Activated naive CD4-positive, alpha-beta T cell treated with anti-CD3 and anti-CD28 coated beads, Interleukin-2, amount 50 U/mL, for 72 hours (primary cell): ENCODE results near the gene AXDND1. TPM values are rescaled to one million over a fixed set of nuclear protein-coding genes. Genes with fewer than 3 reads are reported as not detected.

Experiments
- ATAC-seq, 2 donors: fragments of 150-1000 bp; cut with Tn5 transposase; 2 replicates each; pipeline ENCODE4 v1.10.0; 2021; ENCODE audit warnings: mild to moderate bottlenecking in 2 of 2, moderate library complexity in 2 of 2
- DNase-seq, 2 donors: peaks; one replicate each; pipeline ENCODE4 v3.0.0; 2021 to 2022; ENCODE audit warnings: low spot score in 2 of 2
- H3K27ac Mint-ChIP-seq, 2 donors: one replicate each; pipeline ENCODE4 v1.8.0; 2022; ENCODE audit warnings: mild to moderate bottlenecking in 2 of 2, mixed read lengths in 2 of 2
- H3K36me3 Mint-ChIP-seq, 2 donors: one replicate each; pipeline ENCODE4 v1.8.0; 2022; ENCODE audit warnings: mixed read lengths in 2 of 2
- H3K9me3 Mint-ChIP-seq, 2 donors: one replicate each; pipeline ENCODE4 v1.8.0; 2022; ENCODE audit warnings: mixed read lengths in 2 of 2
- total RNA-seq, 2 donors: library from RNA; stranded (reverse); gene quantifications; one replicate each; pipeline ENCODE4 v1.2.3, GENCODE V29; 2022

Gene AXDND1
- total RNA-seq, 2 donors from 2014 or later: 0.36 to 1.1 TPM

GRCh38 chr1:179576509-179576908 is 210.7 kb downstream of the AXDND1 start:
- peak overlapping the region in 1 of 2 donors; percentile 52 for H3K27ac Mint-ChIP-seq
- DNase-seq (no peak), ATAC-seq (no peak)
- H3K9me3 Mint-ChIP-seq: no peaks in the 10 kb centered on the region
- peaks cover 0 to 9% of the 10 kb centered on the region in 2 donors for H3K36me3 Mint-ChIP-seq

DNA sequence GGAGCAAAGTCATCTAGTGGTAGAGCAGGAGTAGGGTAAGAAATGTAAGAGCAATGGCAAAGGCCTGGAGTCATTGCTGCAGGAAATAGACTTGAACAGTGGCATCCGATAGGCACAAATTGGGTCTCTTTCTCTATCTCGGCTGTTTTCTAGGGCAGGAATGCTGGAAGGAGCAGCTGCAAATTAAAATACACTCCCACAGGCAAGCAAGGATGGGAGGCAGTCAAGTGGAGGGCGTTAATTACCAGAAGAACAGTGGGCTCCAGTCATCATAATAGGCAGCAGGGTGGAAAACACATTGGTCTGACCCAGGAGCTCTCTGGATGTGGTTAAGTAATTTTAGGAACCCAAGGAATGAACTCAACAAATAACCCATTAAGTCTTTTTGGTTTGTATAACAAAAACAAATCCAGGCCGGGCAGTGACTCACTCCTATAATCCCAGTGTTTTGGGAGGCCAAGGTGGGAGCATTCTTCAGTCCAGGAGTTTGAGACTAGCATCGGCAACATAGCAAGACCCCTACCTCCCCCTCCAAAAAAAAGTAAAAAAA is 218.1 kb downstream of the AXDND1 start:
- H3K36me3 Mint-ChIP-seq: peaks cover 0 to 5% of the 10 kb centered on the region in 2 donors
- ATAC-seq: no peak
- no peaks in the 10 kb centered on the region for H3K9me3 Mint-ChIP-seq

DNA sequence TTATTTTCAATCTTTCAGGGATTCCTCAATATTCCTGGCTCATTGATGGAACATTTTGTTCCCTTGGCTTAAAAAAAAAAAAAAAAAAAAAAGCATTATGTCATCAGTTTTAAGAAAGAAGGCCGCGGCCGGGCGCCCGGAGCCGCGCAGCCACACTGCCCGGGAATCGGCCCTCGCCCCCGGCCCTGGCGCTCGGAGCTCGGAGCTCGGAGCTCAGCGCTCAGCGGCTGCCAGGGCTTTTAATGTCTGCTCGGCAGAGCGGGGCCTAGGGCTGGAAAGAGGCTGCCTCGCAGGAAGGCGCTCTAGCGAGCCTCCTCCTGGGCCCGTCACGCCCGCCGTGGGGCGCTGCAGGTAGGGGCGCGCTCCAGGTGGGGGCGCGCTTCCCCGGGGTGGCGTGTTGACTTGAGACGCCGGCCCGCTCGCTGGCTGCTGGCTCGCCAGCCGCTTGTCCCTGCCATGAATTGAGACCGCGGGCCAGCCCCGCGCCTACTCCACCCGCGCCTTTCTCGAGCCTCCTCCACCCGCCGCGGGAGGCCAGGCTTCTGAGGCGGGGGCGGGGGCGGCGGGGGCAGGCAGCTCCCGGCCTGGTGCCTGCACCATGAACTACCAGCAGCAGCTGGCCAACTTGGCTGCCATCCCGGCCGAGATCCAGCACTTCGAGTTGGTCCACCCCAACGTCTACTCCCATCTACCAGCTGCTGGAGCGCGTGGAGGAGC is 220.5 kb downstream of the AXDND1 start:
- peak in 1 of 2 donors; percentile 78 for ATAC-seq
- H3K9me3 Mint-ChIP-seq: no peaks in the 10 kb centered on the region

More for the DNA sequence above, 218.1 kb downstream of the AXDND1 start:
- no peak overlapping the region for H3K27ac Mint-ChIP-seq
- DNase-seq: no peak

DNA sequence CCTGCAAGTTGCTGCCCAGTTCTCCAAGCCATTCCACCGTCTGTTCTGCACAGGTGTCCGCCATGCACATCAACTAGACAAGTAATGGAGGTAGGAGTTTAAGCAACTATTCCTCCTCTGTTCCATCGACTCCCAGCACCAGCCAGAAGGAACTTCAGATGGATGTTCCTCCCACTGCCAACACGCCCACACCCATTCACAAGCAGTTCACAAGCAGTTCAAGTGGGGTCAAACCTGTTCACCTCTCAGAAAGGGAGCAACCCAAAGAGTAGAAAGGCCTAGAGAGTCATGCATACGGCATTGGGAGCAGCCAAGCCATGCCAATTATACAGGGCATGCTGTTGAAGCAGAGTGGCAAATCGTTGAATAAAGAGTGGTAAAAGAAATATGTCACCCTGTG is 221.6 kb downstream of the AXDND1 start:
- no peak for DNase-seq
- ATAC-seq: no peak
- Mint-ChIP-seq H3K9me3 (no peaks in the 10 kb centered on the region), H3K36me3 (peaks cover 0 to 5% of the 10 kb centered on the region in 2 donors), H3K27ac (no peak overlapping the region)

More for the DNA sequence above, 220.5 kb downstream of the AXDND1 start:
- DNase-seq: peak in 1 of 2 donors; percentile 31
- Mint-ChIP-seq H3K36me3 (peaks cover 0 to 5% of the 10 kb centered on the region in 2 donors), H3K27ac (no peak overlapping the region)

DNA sequence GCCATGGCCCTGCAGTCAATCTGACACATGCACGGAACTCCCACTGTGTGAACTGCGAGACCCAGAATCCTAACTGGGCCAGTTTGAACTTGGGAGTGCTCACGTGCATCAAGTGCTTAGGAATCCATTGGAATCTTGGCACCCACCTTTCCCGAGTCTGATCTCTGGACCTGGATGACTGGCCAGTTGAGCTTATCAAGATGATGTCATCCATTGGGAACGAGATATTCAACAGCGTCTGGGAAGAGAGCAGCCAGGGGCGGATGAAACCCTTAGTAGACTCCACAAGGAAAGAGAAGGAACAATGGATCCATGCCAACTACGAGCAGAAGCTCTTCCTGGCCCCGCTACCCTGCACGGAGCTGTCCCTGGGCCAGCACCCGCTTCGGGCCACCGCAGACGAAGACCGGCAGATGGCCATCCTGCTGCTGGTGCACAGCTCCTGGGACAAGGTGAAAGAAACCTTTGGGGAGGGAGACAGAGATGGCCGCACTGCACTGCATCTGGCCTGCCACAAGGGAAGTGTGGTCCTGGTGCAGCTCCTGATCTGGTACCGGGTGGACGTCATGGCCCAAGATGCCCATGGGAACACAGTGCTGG is 222.8 kb downstream of the AXDND1 start:
- no peak for ATAC-seq
- Mint-ChIP-seq H3K36me3 (peaks cover 0 to 5% of the 10 kb centered on the region in 2 donors), H3K9me3 (no peaks in the 10 kb centered on the region), H3K27ac (no peak overlapping the region)
- no peak for DNase-seq

- no peak for DNase-seq
- ATAC-seq: no peak
- peaks cover 0 to 5% of the 10 kb centered on the region in 2 donors for H3K36me3 Mint-ChIP-seq
Observed at GRCh38 chr1:179589509-179589908, 223.7 kb downstream of the AXDND1 start.

DNA sequence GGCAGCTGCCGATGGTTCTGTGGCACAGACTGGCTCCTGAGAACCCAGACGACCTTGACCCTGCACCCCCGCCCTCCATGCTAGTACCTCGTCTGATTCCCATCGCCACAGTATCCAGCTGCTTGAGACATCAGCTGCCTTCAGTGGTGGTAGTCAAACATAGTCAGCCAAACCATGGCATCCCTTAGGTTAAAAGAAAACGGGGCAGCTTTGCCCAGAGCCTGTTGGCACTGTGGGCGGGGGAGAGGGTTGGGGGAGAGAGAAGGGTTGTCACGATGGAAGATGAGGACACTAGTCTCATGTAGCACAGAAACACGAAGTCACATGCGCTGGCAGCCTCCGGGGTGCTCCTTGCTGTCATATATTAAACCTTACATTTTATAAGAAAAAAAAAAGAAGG is 224.9 kb downstream of the AXDND1 start:
- ATAC-seq: no peak
- Mint-ChIP-seq H3K36me3 (no peaks in the 10 kb centered on the region), H3K9me3 (no peaks in the 10 kb centered on the region)

More at GRCh38 chr1:179589509-179589908, 223.7 kb downstream of the AXDND1 start:
- H3K9me3 Mint-ChIP-seq: no peaks in the 10 kb centered on the region
- no peak overlapping the region for H3K27ac Mint-ChIP-seq

DNA sequence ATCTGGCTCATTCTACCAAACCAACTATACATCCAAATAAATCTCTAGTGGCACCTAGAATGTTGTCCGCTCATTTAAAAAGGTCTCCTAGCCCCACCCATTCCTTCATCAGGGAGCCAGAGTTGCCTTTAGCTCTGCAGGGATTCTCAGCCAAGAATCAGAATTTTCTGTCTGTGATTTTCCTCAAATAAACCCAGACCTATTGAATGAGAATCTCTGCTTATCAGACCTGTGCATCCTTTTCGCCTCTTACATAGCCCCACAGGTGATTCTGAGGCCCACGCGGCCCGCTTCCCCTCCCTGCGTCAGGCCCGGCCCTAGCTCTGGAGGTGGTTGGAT is 225.5 kb downstream of the AXDND1 start:
- no peaks in the 10 kb centered on the region for H3K36me3 Mint-ChIP-seq
- H3K27ac Mint-ChIP-seq: no peak overlapping the region
- ATAC-seq (no peak), DNase-seq (no peak)
- no peaks in the 10 kb centered on the region for H3K9me3 Mint-ChIP-seq

More for the DNA sequence above, 224.9 kb downstream of the AXDND1 start:
- no peak overlapping the region for H3K27ac Mint-ChIP-seq
- no peak for DNase-seq

GRCh38 chr1:179591592-179592580 is 226.1 kb downstream of the AXDND1 start, which contains the start of gene TDRD5:
TSS of gene TDRD5 (plus strand) at chr1:179591832. CDS start at chr1:179592616, 784 bp downstream.
- Mint-ChIP-seq H3K36me3 (no peaks in the 10 kb centered on the region), H3K27ac (no peak within 1 kb of the TSS), H3K9me3 (no peaks in the 10 kb centered on the region)
- DNase-seq (no peak), ATAC-seq (peak in 1 of 2 donors; percentile 34)

- ATAC-seq: no peak
- no peak overlapping the region for H3K27ac Mint-ChIP-seq
- H3K9me3 Mint-ChIP-seq: no peaks in the 10 kb centered on the region
Observed at GRCh38 chr1:179598631-179599030, 232.9 kb downstream of the AXDND1 start.

DNA sequence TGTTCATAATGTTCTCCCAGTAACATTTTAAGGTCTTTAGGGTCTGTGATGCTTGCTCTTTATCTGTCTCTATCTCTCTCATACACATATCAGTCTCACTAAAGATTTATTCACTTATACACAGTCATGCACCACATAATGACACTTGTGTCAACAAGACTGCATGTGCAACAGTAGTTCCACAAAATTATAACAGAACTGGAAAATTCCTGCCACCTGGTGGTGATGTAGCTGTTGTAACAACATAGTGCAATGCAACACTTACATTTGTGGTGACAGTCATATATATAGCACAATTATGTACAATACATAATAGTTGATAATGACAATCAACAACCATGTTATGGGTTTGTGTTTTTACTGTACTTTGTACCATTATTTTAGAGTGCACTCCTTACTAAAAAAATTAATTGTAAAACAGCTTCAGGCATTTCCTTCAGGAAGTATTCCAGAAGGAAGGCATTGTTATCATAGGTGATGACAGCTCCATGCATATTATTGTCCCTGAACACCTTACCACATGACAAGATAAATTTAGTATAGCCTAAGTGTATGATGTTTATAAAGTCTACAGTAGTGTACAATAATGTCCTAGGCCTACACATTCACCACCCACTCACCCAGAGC is 234.0 kb downstream of the AXDND1 start:
- Mint-ChIP-seq H3K27ac (no peak overlapping the region), H3K9me3 (no peaks in the 10 kb centered on the region), H3K36me3 (no peaks in the 10 kb centered on the region)
- ATAC-seq (peak in 1 of 2 donors; percentile 71), DNase-seq (no peak)

More at GRCh38 chr1:179598631-179599030, 232.9 kb downstream of the AXDND1 start:
- H3K36me3 Mint-ChIP-seq: no peaks in the 10 kb centered on the region
- DNase-seq: no peak

DNA sequence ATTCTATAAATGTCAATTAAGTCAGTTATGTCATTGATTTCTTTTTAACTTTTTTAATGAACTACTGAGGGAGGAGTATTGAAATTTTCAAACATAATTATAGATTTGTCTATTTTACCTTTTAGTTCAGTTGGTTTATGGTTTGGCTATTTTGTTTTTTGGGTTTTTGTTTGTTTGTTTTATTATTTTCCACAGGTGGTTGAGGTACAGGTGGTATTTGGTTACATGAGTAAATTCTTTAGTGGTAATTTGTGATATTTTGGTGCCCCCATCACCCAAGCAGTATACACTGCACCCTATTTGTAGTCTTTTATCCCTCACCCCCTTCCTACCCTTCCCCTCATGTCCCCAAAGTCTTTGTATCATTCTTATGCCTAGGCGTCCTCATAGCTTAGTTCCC is 235.3 kb downstream of the AXDND1 start:
- H3K36me3 Mint-ChIP-seq: no peaks in the 10 kb centered on the region
- ATAC-seq (no peak), DNase-seq (no peak)
- no peaks in the 10 kb centered on the region for H3K9me3 Mint-ChIP-seq
- H3K27ac Mint-ChIP-seq: no peak overlapping the region

Other genes with a start within 250 kb of the AXDND1 start
- gene ABL2, start 136.3 kb upstream of the AXDND1 start, total RNA-seq: 1 to 10 TPM; 9.2 to 9.4 TPM
- 10 to 100 TPM; 33.2 to 40.7 TPM for gene SOAT1, start 72.2 kb upstream of the AXDND1 start, total RNA-seq
- gene NPHS2, start 210.0 kb downstream of the AXDND1 start, total RNA-seq: not detected
- not detected for gene TDRD5, start 225.9 kb downstream of the AXDND1 start, total RNA-seq